ENCODE data around the gene STAT3. TPM values are rescaled to one million over a fixed set of nuclear protein-coding genes. Genes with fewer than 3 reads are reported as not detected.

STAT3 gene
- total and polyA plus RNA-seq, 2 of the 13 experiments (the other 11 are each of a cell fraction or from before 2014, with no cell fraction given), result 61.8 to 62.4 TPM

GRCh38 chr17:42411361-42411760 lies 23.1 kb upstream of the STAT3 start (continued):
- TF ChIP-seq ZSCAN25 (CRISPR knock-in tag; IDR thresholded peaks at IDR 0.05) (no peak), TEAD3 (CRISPR knock-in tag; optimal IDR thresholded peaks at IDR 0.05; ENCODE audit: borderline replicate concordance) (no peak), ONECUT2 (CRISPR knock-in tag; IDR thresholded peaks at IDR 0.05) (no peak), NFAT5 (CRISPR knock-in tag; IDR thresholded peaks at IDR 0.05) (no peak)
- TF ChIP-seq, protein P1, sequence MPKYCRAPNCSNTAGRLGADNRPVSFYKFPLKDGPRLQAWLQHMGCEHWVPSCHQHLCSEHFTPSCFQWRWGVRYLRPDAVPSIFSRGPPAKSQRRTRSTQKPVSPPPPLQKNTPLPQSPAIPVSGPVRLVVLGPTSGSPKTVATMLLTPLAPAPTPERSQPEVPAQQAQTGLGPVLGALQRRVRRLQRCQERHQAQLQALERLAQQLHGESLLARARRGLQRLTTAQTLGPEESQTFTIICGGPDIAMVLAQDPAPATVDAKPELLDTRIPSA (CRISPR knock-in tag; IDR thresholded peaks at IDR 0.05; ENCODE audit: borderline replicate concordance), result no peak

GRCh38 chr17:42410319-42410685 lies 22.1 kb upstream of the STAT3 start:
- POLR2A ChIA-PET, result no interaction called here
- no peak overlapping the region for H3K4me3 ChIP-seq (replicated peaks in 1 of 3; ENCODE audit: insufficient read depth in 1 of 3, low read depth in 2 of 3, low read length in 3 of 3)
- CTCF ChIA-PET (ENCODE audit: low intra/inter-chr PET ratio, low total read pairs), result no interaction called here
- no peak overlapping the region for H2AFZ ChIP-seq (ENCODE audit: low read length)
- no TSS peak for BruUV-seq (replicated peaks)
- no peaks in the 10 kb centered on the region for H3K27me3 ChIP-seq (ENCODE audit: control insufficient read depth in 1 of 2, insufficient read depth in 2 of 2, low read length in 2 of 2)
- DNase-seq (ENCODE audit: low spot score), result no peak
- no peak overlapping the region for H3K27ac ChIP-seq (ENCODE audit: extremely low read length, insufficient read depth, low read length)
- H3K9ac ChIP-seq (ENCODE audit: insufficient read depth, low read depth, low read length), result no peak overlapping the region
- H3K4me2 ChIP-seq (ENCODE audit: low read depth, low read length), result no peak overlapping the region
- 0 out of 2 replicates have a peak, but pooled peaks cover 8% of the 10 kb centered on the region for H3K4me1 ChIP-seq (ENCODE audit: insufficient read depth, low read length)
- intact Hi-C loops (cut with micrococcal nuclease; ENCODE audit: unreplicated experiment), result no loop called here
- H4K20me1 ChIP-seq (ENCODE audit: insufficient read depth, low read length), result no peaks in the 10 kb centered on the region
- FAIRE-seq, result no peak
- H3K9me3 ChIP-seq (ENCODE audit: low read length), result no peaks in the 10 kb centered on the region
- WGBS (ENCODE audit: low lambda C conversion rate), result 93% methylated on average over 5 of the region's 5 CpGs
- in situ Hi-C loops (cut with HindIII; ENCODE audit: extremely low pct_ligation_motif_present, low pct_unique_long_range_greater_than_20kb), result no loop called here
- peaks cover 3% of the 10 kb centered on the region for H3K79me2 ChIP-seq (ENCODE audit: insufficient read depth, low read length)
- TF ChIP-seq ERF (CRISPR knock-in tag; IDR thresholded peaks at IDR 0.05), result no peak
- TF ChIP-seq RNF2 (conservative IDR thresholded peaks at IDR 0.05; ENCODE audit: low read depth), result no peak
- TF ChIP-seq FIP1L1 (IDR thresholded peaks at IDR 0.05; ENCODE audit: borderline replicate concordance, insufficient read depth, low read depth, low read length), result no peak
- no peak for TF ChIP-seq MIER2 (CRISPR knock-in tag; IDR thresholded peaks at IDR 0.05)
- TF ChIP-seq ZSCAN21 (CRISPR knock-in tag; IDR thresholded peaks at IDR 0.05; ENCODE audit: borderline replicate concordance), result no peak
- TF ChIP-seq, protein P2, sequence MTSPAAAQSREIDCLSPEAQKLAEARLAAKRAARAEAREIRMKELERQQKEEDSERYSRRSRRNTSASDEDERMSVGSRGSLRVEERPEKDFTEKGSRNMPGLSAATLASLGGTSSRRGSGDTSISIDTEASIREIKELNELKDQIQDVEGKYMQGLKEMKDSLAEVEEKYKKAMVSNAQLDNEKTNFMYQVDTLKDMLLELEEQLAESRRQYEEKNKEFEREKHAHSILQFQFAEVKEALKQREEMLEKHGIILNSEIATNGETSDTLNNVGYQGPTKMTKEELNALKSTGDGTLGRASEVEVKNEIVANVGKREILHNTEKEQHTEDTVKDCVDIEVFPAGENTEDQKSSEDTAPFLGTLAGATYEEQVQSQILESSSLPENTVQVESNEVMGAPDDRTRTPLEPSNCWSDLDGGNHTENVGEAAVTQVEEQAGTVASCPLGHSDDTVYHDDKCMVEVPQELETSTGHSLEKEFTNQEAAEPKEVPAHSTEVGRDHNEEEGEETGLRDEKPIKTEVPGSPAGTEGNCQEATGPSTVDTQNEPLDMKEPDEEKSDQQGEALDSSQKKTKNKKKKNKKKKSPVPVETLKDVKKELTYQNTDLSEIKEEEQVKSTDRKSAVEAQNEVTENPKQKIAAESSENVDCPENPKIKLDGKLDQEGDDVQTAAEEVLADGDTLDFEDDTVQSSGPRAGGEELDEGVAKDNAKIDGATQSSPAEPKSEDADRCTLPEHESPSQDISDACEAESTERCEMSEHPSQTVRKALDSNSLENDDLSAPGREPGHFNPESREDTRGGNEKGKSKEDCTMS (CRISPR knock-in tag; conservative IDR thresholded peaks at IDR 0.05), result no peak
- no peak for TF ChIP-seq ZNF292 (CRISPR knock-in tag; IDR thresholded peaks at IDR 0.05; ENCODE audit: borderline replicate concordance, low read depth)
- TF ChIP-seq JDP2 (CRISPR knock-in tag; IDR thresholded peaks at IDR 0.05; ENCODE audit: borderline replicate concordance), result no peak
- no peak for TF ChIP-seq ZNF17 (CRISPR knock-in tag; IDR thresholded peaks at IDR 0.05)
- ATAC-seq, result no peak
- peaks cover 2 to 6% of the 10 kb centered on the region in 2 experiments; a peak in 2 of 5 replicates for H3K36me3 ChIP-seq (replicated peaks in 1 of 2; ENCODE audit: control insufficient read depth in 1 of 2, insufficient read depth in 2 of 2, low read length in 2 of 2)
